SH-SY5Y (cell line): ENCODE results near the gene PXMP4.
A peak's percentile ranks its signal among the peaks of the same experiment; 100 is the strongest.

ENCODE experiments used
- GATA2 ChIP-seq: IDR thresholded peaks from 2 replicates; pipeline ENCODE4 v1.6.1; 2011; ENCODE audit warnings: mild to moderate bottlenecking, low read depth, low read length
- GATA3 ChIP-seq: IDR thresholded peaks from 2 replicates; pipeline ENCODE4 v1.6.1; 2011; ENCODE audit warnings: low read depth, mild to moderate bottlenecking, low read length, moderate library complexity

The PXMP4 gene

GRCh38 chr20:33666293-33667244 is 53.5 kb downstream of the PXMP4 start, which contains the start of gene ACTL10:
TSS of gene ACTL10 (plus strand) at chr20:33666943. CDS start at chr20:33667498, 555 bp downstream.
- TF ChIP-seq GATA2 (peak; percentile 51), GATA3 (no peak)

- no peak for TF ChIP-seq GATA3
Observed at GRCh38 chr20:33664762-33665144, 55.4 kb downstream of the PXMP4 start.

GRCh38 chr20:33664085-33664761 is 55.9 kb downstream of the PXMP4 start:
- TF ChIP-seq GATA2 (no peak), GATA3 (no peak)

GRCh38 chr20:33663161-33664084 is 56.7 kb downstream of the PXMP4 start:
- TF ChIP-seq GATA2 (no peak), GATA3 (no peak)

GRCh38 chr20:33662172-33662571 is 57.9 kb downstream of the PXMP4 start, which contains the start of gene C20orf144:
TSS of gene C20orf144 (plus strand) at chr20:33662327. CDS start at chr20:33662346, 19 bp downstream.
- TF ChIP-seq GATA2, result no peak
- TF ChIP-seq GATA3, result no peak

GRCh38 chr20:33660685-33661058 is 59.4 kb downstream of the PXMP4 start:
- no peak for TF ChIP-seq GATA3
- no peak for TF ChIP-seq GATA2

GRCh38 chr20:33660035-33660684 is 60.0 kb downstream of the PXMP4 start:
- TF ChIP-seq GATA3, result no peak
- no peak for TF ChIP-seq GATA2

- TF ChIP-seq GATA3, result no peak
- no peak for TF ChIP-seq GATA2
Observed at GRCh38 chr20:33659341-33660034, 60.6 kb downstream of the PXMP4 start.

GRCh38 chr20:33658929-33659328 is 61.2 kb downstream of the PXMP4 start:
- no peak for TF ChIP-seq GATA3
- no peak for TF ChIP-seq GATA2

GRCh38 chr20:33658510-33658909 is 61.6 kb downstream of the PXMP4 start:
- TF ChIP-seq GATA2 (no peak), GATA3 (no peak)

- no peak for TF ChIP-seq GATA2
- no peak for TF ChIP-seq GATA3
Observed at GRCh38 chr20:33657704-33658095, 62.4 kb downstream of the PXMP4 start.

- TF ChIP-seq GATA3 (no peak), GATA2 (no peak)
Observed at GRCh38 chr20:33656783-33657703, 63.1 kb downstream of the PXMP4 start.
